Measurements from ENCODE around the gene UBAP1. TPM values are rescaled to one million over a fixed set of nuclear protein-coding genes. Genes with fewer than 3 reads are reported as not detected.
"Not testable (repeated sequence)": the region's sequence is repeated elsewhere in the genome, so short reads cannot be mapped to it uniquely, and the experiment has no call there.

Gene UBAP1
- total RNA-seq, 2 donors from 2014 or later, result 38.3 to 72.2 TPM

DNA sequence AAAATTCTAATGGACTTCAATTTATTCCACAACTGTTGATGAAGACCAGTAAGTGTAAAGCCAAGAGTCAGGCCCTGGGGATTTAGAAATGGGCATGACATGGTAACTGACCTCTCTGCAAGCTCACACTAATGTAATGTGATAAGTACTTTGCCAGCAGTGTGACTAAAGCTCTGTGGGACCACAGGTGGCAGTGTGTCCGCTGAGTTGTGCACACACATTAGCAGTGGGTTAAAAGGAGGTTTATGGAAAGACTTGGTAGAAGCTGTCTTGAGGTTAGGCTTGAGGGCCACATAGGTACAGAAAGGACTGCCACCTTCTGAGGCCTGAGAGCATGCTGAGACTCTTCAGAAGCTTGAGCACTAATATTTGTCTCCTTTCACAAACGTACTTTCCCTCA, 67.6 kb downstream of the UBAP1 start:
- TF ChIP-seq POLR2A (IDR thresholded peaks at IDR 0.05) (no peak), POLR2AphosphoS5 (IDR thresholded peaks at IDR 0.05) (no peak)
- TF ChIP-seq, protein P1, sequence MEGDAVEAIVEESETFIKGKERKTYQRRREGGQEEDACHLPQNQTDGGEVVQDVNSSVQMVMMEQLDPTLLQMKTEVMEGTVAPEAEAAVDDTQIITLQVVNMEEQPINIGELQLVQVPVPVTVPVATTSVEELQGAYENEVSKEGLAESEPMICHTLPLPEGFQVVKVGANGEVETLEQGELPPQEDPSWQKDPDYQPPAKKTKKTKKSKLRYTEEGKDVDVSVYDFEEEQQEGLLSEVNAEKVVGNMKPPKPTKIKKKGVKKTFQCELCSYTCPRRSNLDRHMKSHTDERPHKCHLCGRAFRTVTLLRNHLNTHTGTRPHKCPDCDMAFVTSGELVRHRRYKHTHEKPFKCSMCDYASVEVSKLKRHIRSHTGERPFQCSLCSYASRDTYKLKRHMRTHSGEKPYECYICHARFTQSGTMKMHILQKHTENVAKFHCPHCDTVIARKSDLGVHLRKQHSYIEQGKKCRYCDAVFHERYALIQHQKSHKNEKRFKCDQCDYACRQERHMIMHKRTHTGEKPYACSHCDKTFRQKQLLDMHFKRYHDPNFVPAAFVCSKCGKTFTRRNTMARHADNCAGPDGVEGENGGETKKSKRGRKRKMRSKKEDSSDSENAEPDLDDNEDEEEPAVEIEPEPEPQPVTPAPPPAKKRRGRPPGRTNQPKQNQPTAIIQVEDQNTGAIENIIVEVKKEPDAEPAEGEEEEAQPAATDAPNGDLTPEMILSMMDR (IDR thresholded peaks at IDR 0.05), result no peak
- Histone ChIP-seq H3K4me1 (replicated peaks) (peaks cover 5% of the 10 kb centered on the region), H3K27me3 (replicated peaks; ENCODE audit: insufficient read depth) (no peaks in the 10 kb centered on the region), H3K27ac (no peak overlapping the region), H3K36me3 (no peaks in the 10 kb centered on the region), H3K4me3 (no peak overlapping the region), H3K9me3 (no peaks in the 10 kb centered on the region)
- intact Hi-C loops (cut with DNase I), result no loop called here
- WGBS, result 75% methylated on average over 2 of the region's 2 CpGs
- no peak for DNase-seq (ENCODE audit: low spot score)

DNA sequence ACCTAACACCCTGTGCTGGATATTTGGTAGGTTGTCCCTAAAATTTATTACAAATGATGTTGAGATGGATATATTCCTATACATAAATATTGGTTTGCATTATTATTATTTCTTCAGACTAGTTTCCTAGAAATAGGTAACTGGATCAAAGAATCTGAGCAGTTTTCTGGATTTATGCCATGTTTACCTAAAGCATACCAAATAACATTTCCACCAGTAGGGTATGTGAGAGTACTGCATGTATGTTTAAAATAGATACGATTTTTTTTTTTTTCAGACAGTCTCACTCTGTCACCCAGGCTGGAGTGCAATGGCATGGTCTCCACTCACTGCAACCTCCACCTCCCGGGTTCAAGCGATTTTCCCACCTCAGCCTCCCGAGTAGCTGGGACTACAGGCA, 68.9 kb downstream of the UBAP1 start:
- H3K4me3 ChIP-seq; intact Hi-C loops (cut with DNase I); H3K27me3 ChIP-seq (replicated peaks; ENCODE audit: insufficient read depth); H3K9me3 ChIP-seq; H3K4me1 ChIP-seq (replicated peaks); H3K27ac ChIP-seq; H3K36me3 ChIP-seq; DNase-seq (ENCODE audit: low spot score): not testable (repeated sequence)
- 81% methylated on average over 4 of the region's 4 CpGs for WGBS
- TF ChIP-seq, protein P1 (IDR thresholded peaks at IDR 0.05), result peak in 1 of 4 experiments; percentile 3

DNA sequence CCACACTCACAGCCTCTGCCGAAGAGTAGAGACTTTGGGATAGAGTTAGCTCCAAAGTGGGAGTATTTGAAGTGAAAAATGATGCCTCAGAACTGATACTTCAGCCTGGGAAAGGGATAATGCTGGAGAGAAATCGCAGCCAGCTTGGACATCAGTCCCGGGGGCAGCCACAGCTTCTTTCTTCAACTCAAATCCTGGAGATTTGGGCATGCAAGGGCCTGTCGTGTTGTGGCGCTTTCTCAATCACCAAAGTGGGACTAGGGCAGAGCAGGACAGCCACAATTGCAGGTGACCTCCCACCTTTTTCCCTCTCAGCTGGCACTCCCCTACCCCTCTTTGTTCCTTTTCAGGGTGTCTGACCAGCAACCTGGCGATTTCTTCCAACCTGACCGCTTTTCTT, 70.4 kb downstream of the UBAP1 start:
- no peaks in the 10 kb centered on the region for H3K36me3 ChIP-seq
- no peak overlapping the region for H3K4me3 ChIP-seq
- H3K27me3 ChIP-seq (replicated peaks; ENCODE audit: insufficient read depth), result no peaks in the 10 kb centered on the region
- TF ChIP-seq POLR2A (IDR thresholded peaks at IDR 0.05), result no peak
- no peak for DNase-seq (ENCODE audit: low spot score)
- no peak overlapping the region for H3K27ac ChIP-seq
- intact Hi-C loops (cut with DNase I), result no loop called here
- no peaks in the 10 kb centered on the region for H3K4me1 ChIP-seq (replicated peaks)
- no peaks in the 10 kb centered on the region for H3K9me3 ChIP-seq
- WGBS, result 72% methylated on average over 7 of the region's 7 CpGs

DNA sequence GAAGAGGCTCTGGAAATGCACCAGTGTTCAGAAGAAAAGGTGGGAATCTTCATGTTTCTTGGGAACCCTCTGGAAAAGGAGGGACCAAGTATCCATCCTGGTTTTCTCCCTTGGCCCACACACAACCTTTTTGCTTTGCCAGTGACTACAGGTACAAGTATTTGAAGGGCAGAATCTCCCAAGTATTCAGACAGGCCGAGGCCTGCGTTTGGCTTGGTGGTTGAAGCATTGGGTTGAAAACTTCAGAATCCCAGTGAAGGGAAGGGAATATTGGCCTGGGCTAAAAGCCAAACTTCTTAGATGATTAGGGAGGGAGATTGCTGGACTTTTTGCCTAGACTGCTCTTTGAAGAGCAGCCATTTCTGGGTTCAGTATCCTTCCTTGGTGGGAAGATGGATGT, 71.9 kb downstream of the UBAP1 start:
- Histone ChIP-seq H3K9me3 (no peaks in the 10 kb centered on the region), H3K4me3 (no peak overlapping the region), H3K27ac (no peak overlapping the region), H3K4me1 (replicated peaks) (no peaks in the 10 kb centered on the region), H3K36me3 (no peaks in the 10 kb centered on the region), H3K27me3 (replicated peaks; ENCODE audit: insufficient read depth) (no peaks in the 10 kb centered on the region)
- DNase-seq (ENCODE audit: low spot score), result no peak
- no peak for TF ChIP-seq POLR2A (IDR thresholded peaks at IDR 0.05)
- TF ChIP-seq POLR2AphosphoS5 (IDR thresholded peaks at IDR 0.05), result no peak
- TF ChIP-seq, protein P1 (IDR thresholded peaks at IDR 0.05), result no peak
- WGBS, result 61% methylated on average over 2 of the region's 2 CpGs
- intact Hi-C loops (cut with DNase I), result loop anchor here (5.0 kb wide), 2 partner anchors 123 to 127 kb away; partner anchors contain the start of genes DCAF12 and MYORG

DNA sequence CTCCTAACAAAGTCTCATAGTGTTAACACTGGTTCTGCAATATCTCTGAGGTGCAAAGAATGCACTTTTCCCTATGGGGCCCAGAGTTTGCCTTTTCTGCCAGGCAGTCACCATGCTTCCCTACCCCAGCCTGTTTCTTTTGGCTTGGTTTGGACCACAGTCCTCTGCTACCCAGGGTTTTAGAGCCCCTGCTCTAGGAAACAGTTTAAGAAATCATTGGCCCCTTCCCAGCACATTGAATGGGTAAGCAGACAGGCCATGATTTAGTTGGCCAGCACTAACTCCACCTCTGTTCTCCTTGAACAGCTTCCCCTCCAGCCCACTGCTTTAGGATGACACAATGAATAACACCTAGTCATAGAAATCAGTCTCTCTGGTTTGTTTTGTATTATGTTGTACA, 73.2 kb downstream of the UBAP1 start:
- TF ChIP-seq, protein P1 (IDR thresholded peaks at IDR 0.05), result no peak
- TF ChIP-seq POLR2AphosphoS5 (IDR thresholded peaks at IDR 0.05), result no peak
- TF ChIP-seq POLR2A (IDR thresholded peaks at IDR 0.05), result no peak
- Histone ChIP-seq H3K9me3 (no peaks in the 10 kb centered on the region), H3K36me3 (no peaks in the 10 kb centered on the region), H3K27me3 (replicated peaks; ENCODE audit: insufficient read depth) (no peaks in the 10 kb centered on the region), H3K27ac (no peak overlapping the region), H3K4me3 (no peak overlapping the region), H3K4me1 (replicated peaks) (no peaks in the 10 kb centered on the region)
- intact Hi-C loops (cut with DNase I), result loop anchor here (2.0 to 5.0 kb wide), 3 partner anchors 73 to 125 kb away; partner anchors contain the start of genes DCAF12, MYORG and UBAP1
- no peak for DNase-seq (ENCODE audit: low spot score)

Measured in prostate gland (tissue), 2 donors.